Endothelial cell (in vitro differentiated cells): ENCODE measurements around the gene CCDC47. TPM values are rescaled to one million over a fixed set of nuclear protein-coding genes. Genes with fewer than 3 reads are reported as not detected.
A peak's percentile ranks its signal among the peaks of the same experiment; 100 is the strongest.

Source experiments
- DNase-seq: peaks from one replicate; pipeline ENCODE4 v3.0.0; 2021; ENCODE audit warnings: low spot score
- H3K27ac Mint-ChIP-seq: one replicate; pipeline ENCODE4 v1.8.0; 2021; ENCODE audit warnings: mixed read lengths, inconsistent platforms; ENCODE audit not compliant: unreplicated experiment
- H3K27me3 Mint-ChIP-seq: one replicate; pipeline ENCODE4 v1.8.0; 2021; ENCODE audit warnings: mild to moderate bottlenecking, moderate library complexity, mixed read lengths, inconsistent platforms; ENCODE audit not compliant: unreplicated experiment
- H3K36me3 Mint-ChIP-seq: one replicate; pipeline ENCODE4 v1.8.0; 2021; ENCODE audit warnings: mild to moderate bottlenecking, low read depth, mixed read lengths, inconsistent platforms; ENCODE audit not compliant: unreplicated experiment
- H3K4me1 Mint-ChIP-seq: one replicate; pipeline ENCODE4 v1.8.0; 2021; ENCODE audit warnings: mild to moderate bottlenecking, mixed read lengths, inconsistent platforms; ENCODE audit not compliant: unreplicated experiment
- H3K4me3 Mint-ChIP-seq: one replicate; pipeline ENCODE4 v1.8.0; 2021; ENCODE audit warnings: mild to moderate bottlenecking, mixed read lengths, inconsistent platforms; ENCODE audit not compliant: unreplicated experiment
- H3K9me3 Mint-ChIP-seq: one replicate; pipeline ENCODE4 v1.8.0; 2021; ENCODE audit warnings: mixed read lengths, inconsistent platforms; ENCODE audit not compliant: unreplicated experiment
- long read RNA-seq: library from polyadenylated mRNA; unstranded; transcript quantifications from one replicate; pipeline ENCODE4 v2.0.0, GENCODE V29; 2020; ENCODE audit not compliant: unreplicated experiment
- total RNA-seq: library from RNA; stranded (reverse); fragmentation: NEBNext Ultra II Directional; extraction: Animal tissue kit (Norgen Biotek cat#: 25700); gene quantifications from one replicate; pipeline ENCODE4 v1.2.1, GENCODE V29; 2021; ENCODE audit not compliant: unreplicated experiment
- TF ChIP-seq, protein P1 (sequence below): fragments of 200-600 bp; sonication (generic); IDR thresholded peaks from one replicate; pipeline ENCODE4 v1.5.0; 2021; ENCODE audit warnings: antibody characterized with exemption; ENCODE audit not compliant: unreplicated experiment

Gene CCDC47, protein sequence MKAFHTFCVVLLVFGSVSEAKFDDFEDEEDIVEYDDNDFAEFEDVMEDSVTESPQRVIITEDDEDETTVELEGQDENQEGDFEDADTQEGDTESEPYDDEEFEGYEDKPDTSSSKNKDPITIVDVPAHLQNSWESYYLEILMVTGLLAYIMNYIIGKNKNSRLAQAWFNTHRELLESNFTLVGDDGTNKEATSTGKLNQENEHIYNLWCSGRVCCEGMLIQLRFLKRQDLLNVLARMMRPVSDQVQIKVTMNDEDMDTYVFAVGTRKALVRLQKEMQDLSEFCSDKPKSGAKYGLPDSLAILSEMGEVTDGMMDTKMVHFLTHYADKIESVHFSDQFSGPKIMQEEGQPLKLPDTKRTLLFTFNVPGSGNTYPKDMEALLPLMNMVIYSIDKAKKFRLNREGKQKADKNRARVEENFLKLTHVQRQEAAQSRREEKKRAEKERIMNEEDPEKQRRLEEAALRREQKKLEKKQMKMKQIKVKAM
- 58.0 TPM for total RNA-seq
- long read RNA-seq, transcript CCDC47-201 (13 exons, 3,466 nt) = major isoform, 26 of 29 reads
- long read RNA-seq, partial matches to known transcripts = 1 of 29 reads
- long read RNA-seq, other reads (novel, unspliced or antisense) = 1 of 29 reads

DNA sequence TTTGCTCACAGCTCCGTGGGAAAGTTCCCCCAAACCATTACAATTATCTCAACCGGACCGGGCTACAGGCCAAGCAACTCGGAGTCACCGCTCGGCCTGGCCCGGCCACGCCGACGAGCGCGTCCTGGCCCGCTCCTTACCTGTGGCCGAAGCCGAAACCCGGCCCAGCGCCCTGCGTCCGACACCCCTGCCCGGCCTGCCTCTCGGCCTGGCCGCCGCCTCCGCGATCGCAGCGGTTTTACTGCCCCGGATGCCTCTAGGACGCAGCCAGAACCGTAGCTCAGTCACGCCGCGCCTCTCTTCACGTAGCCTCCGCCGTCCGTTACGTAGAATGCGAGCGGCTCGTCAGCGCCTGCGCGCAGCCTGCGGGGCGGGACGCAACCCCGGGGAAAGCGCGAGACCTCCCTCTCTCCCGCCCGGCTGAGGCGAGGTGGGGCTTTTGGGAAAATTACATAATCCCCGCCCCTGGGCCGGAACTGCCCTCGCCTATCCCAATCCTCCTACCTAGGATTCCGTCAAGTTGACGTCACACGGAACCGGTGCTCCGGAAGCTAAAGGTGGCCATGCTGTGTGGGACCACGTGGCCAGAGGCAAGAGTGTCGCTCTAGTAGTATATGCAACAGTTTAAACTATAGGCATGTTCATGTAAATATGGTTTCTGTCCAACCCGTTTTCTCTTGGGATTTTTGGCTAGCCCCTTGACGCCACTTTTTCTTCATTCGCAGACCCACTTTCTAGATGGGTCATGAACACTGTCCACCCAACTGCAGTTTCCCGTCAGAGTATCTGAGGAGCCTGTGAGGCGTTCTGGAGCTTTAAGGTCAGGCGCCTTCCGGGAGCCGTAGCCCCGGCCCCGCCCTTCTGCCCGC, at the start of gene CCDC47:
CCDC47 (minus strand) TSS at position 326 of the 869 bp plus-strand sequence. CDS start 7,422 bp downstream, outside the sequence.
- no peaks in the 10 kb centered on the region for H3K9me3 Mint-ChIP-seq
- peak within 1 kb of the TSS; percentile 99 for H3K4me3 Mint-ChIP-seq
- H3K27ac Mint-ChIP-seq = peak within 1 kb of the TSS; percentile 100
- H3K27me3 Mint-ChIP-seq = peaks cover 9% of the 10 kb centered on the region
- H3K4me1 Mint-ChIP-seq = peaks cover 26% of the 10 kb centered on the region
- peak; percentile 97 for DNase-seq
- peaks cover 3% of the 10 kb centered on the region for H3K36me3 Mint-ChIP-seq
- TF ChIP-seq, protein P1, sequence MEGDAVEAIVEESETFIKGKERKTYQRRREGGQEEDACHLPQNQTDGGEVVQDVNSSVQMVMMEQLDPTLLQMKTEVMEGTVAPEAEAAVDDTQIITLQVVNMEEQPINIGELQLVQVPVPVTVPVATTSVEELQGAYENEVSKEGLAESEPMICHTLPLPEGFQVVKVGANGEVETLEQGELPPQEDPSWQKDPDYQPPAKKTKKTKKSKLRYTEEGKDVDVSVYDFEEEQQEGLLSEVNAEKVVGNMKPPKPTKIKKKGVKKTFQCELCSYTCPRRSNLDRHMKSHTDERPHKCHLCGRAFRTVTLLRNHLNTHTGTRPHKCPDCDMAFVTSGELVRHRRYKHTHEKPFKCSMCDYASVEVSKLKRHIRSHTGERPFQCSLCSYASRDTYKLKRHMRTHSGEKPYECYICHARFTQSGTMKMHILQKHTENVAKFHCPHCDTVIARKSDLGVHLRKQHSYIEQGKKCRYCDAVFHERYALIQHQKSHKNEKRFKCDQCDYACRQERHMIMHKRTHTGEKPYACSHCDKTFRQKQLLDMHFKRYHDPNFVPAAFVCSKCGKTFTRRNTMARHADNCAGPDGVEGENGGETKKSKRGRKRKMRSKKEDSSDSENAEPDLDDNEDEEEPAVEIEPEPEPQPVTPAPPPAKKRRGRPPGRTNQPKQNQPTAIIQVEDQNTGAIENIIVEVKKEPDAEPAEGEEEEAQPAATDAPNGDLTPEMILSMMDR = no peak

DNA sequence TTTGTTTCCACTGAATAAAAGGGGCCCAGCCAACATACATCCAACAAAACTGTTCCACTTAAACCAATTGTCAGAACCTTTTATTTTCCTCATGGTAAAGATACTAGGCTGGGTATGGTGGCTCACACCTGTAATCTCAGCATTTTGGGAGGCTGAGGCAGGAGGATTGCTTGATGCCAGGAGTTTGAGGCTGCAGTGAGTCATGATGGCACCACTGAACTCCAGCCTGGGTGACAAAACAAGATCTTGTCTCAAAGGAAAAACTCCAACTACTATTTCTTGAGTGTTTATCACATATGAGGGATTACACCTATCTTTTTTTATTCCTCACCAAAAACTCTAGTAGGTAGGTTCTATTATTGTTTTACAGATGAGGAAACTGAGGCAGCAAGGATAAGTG, 49.1 kb upstream of the CCDC47 start:
- TF ChIP-seq, protein P1 = no peak
- H3K4me3 Mint-ChIP-seq = no peak overlapping the region
- peaks cover 28% of the 10 kb centered on the region for H3K27me3 Mint-ChIP-seq
- DNase-seq = no peak
- no peak overlapping the region for H3K27ac Mint-ChIP-seq
- H3K4me1 Mint-ChIP-seq = peaks cover 21% of the 10 kb centered on the region
- H3K9me3 Mint-ChIP-seq = no peaks in the 10 kb centered on the region
- peaks cover 81% of the 10 kb centered on the region for H3K36me3 Mint-ChIP-seq

DNA sequence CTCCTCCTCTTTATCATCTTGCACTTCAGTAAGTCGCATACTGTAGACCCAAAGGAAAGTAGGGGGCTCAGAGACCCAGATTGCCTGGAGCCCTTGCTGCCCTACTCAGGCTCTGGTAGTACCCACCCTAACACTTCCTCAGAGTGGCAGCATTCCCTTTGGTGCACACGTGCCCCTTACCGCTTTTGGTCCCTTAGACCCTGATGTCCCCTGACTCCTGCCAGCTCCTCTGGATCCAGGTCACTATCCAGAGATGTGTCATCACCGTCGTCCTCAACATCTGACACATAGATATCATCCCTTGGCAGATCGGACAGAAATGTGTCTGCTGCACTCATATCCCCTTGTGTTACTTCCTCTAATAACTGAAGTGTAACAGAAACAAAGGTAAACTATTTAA, 48.4 kb upstream of the CCDC47 start:
- H3K4me3 Mint-ChIP-seq = peak overlapping the region; percentile 76
- peaks cover 25% of the 10 kb centered on the region for H3K27me3 Mint-ChIP-seq
- peaks cover 77% of the 10 kb centered on the region for H3K36me3 Mint-ChIP-seq
- H3K4me1 Mint-ChIP-seq = peaks cover 17% of the 10 kb centered on the region
- TF ChIP-seq, protein P1 = no peak
- DNase-seq = no peak
- H3K9me3 Mint-ChIP-seq = no peaks in the 10 kb centered on the region
- peak overlapping the region; percentile 65 for H3K27ac Mint-ChIP-seq

DNA sequence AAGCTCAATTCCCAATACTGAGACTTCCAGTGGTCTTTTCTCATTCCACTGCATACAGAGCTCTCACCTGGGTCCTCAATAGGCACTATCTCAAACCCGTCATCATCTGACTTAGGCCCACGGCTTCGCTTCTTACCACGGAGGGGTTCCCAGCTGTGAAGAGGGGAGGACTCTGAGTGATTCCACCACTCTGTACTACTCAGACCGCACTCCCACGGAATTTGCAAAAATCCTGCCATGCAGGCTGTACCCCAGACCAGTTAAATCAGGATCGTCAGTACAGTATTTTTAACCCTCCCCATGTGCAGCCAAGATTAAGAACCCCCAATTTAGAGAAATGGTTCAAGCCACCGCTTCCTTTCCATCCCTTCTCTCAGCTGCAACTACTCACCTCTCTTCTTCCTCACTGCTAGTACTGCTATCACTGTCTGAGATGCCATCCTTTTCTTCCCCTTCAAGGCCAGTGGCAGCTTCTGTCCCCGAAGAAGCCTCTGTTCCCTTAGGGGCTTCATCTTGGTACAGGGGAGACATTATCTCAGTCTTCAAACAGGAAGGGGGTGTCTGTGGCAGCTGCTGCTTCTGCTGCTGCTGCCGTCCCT, 47.7 kb upstream of the CCDC47 start:
- H3K27ac Mint-ChIP-seq = peak overlapping the region; percentile 64
- H3K9me3 Mint-ChIP-seq = no peaks in the 10 kb centered on the region
- peak overlapping the region; percentile 76 for H3K4me3 Mint-ChIP-seq
- TF ChIP-seq, protein P1 = no peak
- DNase-seq = no peak
- peaks cover 21% of the 10 kb centered on the region for H3K27me3 Mint-ChIP-seq
- H3K4me1 Mint-ChIP-seq = peaks cover 10% of the 10 kb centered on the region
- peaks cover 72% of the 10 kb centered on the region for H3K36me3 Mint-ChIP-seq
